IMR-90 (cell line): ENCODE data around the gene EPHA5.

Source experiments
- BHLHE40 ChIP-seq: fragments of 150-350 bp; IDR thresholded peaks from 2 replicates; pipeline ENCODE4 v1.6.1; 2016; ENCODE audit warnings: mild to moderate bottlenecking, low read depth, low read length
- CEBPB ChIP-seq: IDR thresholded peaks from 2 replicates; pipeline ENCODE4 v1.6.1; 2012; ENCODE audit warnings: low read depth, low read length, improper control_type of control experiment
- MAFK ChIP-seq: IDR thresholded peaks from 2 replicates; pipeline ENCODE4 v1.6.1; 2012; ENCODE audit warnings: low read depth, low read length, improper control_type of control experiment
- MAZ ChIP-seq: IDR thresholded peaks from 2 replicates; pipeline ENCODE4 v1.6.1; 2012; ENCODE audit warnings: low read depth, mild to moderate bottlenecking, low read length, improper control_type of control experiment, moderate library complexity, borderline replicate concordance
- MXI1 ChIP-seq: IDR thresholded peaks from 2 replicates; pipeline ENCODE4 v1.6.1; 2012; ENCODE audit warnings: low read depth, mild to moderate bottlenecking, low read length, moderate library complexity, borderline replicate concordance
- NFE2L2 ChIP-seq: fragments of 150-350 bp; IDR thresholded peaks from 2 replicates; pipeline ENCODE4 v1.6.1; 2016; ENCODE audit warnings: low read depth, mild to moderate bottlenecking, low read length
- POLR2A ChIP-seq: IDR thresholded peaks from 2 replicates; pipeline ENCODE4 v1.6.1; 2012; ENCODE audit warnings: mild to moderate bottlenecking, low read depth, low read length
- RAD21 ChIP-seq: IDR thresholded peaks from 2 replicates; pipeline ENCODE4 v1.6.1; 2012; ENCODE audit warnings: low read length, improper control_type of control experiment
- RFX5 ChIP-seq: IDR thresholded peaks from 2 replicates; pipeline ENCODE4 v1.8.0; 2012; ENCODE audit warnings: low read depth, mild to moderate bottlenecking, low read length, moderate library complexity
- SMC3 ChIP-seq: fragments of 150-350 bp; IDR thresholded peaks from 2 replicates; pipeline ENCODE4 v1.6.1; 2016; ENCODE audit warnings: low read depth, mild to moderate bottlenecking, antibody characterized with exemption, low read length, moderate library complexity
- TF ChIP-seq, protein P1 (sequence below): conservative IDR thresholded peaks from 2 replicates; pipeline ENCODE4 v1.5.1; 2012; ENCODE audit warnings: mild to moderate bottlenecking, low read depth, low read length, improper control_type of control experiment
- TF ChIP-seq, protein P2 (sequence below): fragments of 150-350 bp; IDR thresholded peaks from 2 replicates; pipeline ENCODE4 v1.6.1; 2016; ENCODE audit warnings: low read depth, mild to moderate bottlenecking, low read length, moderate library complexity, borderline replicate concordance
- TF ChIP-seq, protein P3 (sequence below): fragments of 150-350 bp; IDR thresholded peaks from 2 replicates; pipeline ENCODE4 v1.6.1; 2017; ENCODE audit warnings: mild to moderate bottlenecking, antibody characterized with exemption, low read length, low read depth

DNA sequence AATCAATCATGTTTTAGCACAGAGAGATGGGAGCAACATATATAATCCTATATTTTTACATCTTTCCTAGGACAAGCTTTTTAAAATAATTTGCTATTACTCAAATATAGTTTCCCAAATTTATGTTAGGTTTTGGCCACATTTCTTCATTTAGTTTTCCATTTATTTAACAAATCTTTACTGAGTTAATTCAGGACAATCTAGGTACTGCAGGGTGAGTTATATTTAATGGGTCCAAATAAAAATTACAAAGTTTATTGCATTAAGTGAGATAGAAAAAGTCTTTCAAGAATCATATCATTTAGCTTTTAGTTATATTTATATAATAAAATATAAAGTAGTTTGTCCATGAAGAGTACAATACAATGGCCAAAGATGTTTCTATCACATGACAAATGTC is 269.2 kb downstream of the EPHA5 start:
- TF ChIP-seq, protein P1, sequence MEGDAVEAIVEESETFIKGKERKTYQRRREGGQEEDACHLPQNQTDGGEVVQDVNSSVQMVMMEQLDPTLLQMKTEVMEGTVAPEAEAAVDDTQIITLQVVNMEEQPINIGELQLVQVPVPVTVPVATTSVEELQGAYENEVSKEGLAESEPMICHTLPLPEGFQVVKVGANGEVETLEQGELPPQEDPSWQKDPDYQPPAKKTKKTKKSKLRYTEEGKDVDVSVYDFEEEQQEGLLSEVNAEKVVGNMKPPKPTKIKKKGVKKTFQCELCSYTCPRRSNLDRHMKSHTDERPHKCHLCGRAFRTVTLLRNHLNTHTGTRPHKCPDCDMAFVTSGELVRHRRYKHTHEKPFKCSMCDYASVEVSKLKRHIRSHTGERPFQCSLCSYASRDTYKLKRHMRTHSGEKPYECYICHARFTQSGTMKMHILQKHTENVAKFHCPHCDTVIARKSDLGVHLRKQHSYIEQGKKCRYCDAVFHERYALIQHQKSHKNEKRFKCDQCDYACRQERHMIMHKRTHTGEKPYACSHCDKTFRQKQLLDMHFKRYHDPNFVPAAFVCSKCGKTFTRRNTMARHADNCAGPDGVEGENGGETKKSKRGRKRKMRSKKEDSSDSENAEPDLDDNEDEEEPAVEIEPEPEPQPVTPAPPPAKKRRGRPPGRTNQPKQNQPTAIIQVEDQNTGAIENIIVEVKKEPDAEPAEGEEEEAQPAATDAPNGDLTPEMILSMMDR = no peak
- TF ChIP-seq POLR2A = no peak
- TF ChIP-seq RAD21 = no peak
- no peak for TF ChIP-seq MAFK
- TF ChIP-seq MAZ = no peak
- no peak for TF ChIP-seq SMC3
- TF ChIP-seq, protein P2, sequence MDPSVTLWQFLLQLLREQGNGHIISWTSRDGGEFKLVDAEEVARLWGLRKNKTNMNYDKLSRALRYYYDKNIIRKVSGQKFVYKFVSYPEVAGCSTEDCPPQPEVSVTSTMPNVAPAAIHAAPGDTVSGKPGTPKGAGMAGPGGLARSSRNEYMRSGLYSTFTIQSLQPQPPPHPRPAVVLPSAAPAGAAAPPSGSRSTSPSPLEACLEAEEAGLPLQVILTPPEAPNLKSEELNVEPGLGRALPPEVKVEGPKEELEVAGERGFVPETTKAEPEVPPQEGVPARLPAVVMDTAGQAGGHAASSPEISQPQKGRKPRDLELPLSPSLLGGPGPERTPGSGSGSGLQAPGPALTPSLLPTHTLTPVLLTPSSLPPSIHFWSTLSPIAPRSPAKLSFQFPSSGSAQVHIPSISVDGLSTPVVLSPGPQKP = no peak
- no peak for TF ChIP-seq MXI1
- TF ChIP-seq CEBPB = no peak
- no peak for TF ChIP-seq BHLHE40
- no peak for TF ChIP-seq RFX5
- TF ChIP-seq, protein P3, sequence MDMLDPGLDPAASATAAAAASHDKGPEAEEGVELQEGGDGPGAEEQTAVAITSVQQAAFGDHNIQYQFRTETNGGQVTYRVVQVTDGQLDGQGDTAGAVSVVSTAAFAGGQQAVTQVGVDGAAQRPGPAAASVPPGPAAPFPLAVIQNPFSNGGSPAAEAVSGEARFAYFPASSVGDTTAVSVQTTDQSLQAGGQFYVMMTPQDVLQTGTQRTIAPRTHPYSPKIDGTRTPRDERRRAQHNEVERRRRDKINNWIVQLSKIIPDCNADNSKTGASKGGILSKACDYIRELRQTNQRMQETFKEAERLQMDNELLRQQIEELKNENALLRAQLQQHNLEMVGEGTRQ = no peak
- TF ChIP-seq NFE2L2 = no peak
